ENCODE measurements around the gene DDAH2.

DNA sequence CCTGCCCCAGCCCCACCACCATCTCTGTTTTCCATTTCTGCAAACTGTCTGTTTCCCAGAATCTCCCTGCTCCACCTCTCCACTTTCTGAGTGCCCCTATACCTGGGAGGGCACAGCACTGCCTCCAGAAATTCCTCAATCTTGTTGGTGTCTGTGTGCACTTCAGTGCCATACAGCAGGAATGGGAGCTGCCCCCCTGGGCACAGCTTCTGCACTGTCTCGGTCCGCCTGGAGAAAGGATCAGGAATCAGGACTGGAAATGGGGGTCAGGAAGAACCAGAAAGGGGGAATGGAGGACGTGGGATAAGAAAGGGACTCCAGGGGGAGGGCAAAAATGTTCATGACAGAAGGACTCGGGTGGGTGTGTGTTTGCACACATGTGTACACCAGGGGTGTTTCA lies 4.6 kb upstream of the DDAH2 start:
- TF ChIP-seq, protein P1, sequence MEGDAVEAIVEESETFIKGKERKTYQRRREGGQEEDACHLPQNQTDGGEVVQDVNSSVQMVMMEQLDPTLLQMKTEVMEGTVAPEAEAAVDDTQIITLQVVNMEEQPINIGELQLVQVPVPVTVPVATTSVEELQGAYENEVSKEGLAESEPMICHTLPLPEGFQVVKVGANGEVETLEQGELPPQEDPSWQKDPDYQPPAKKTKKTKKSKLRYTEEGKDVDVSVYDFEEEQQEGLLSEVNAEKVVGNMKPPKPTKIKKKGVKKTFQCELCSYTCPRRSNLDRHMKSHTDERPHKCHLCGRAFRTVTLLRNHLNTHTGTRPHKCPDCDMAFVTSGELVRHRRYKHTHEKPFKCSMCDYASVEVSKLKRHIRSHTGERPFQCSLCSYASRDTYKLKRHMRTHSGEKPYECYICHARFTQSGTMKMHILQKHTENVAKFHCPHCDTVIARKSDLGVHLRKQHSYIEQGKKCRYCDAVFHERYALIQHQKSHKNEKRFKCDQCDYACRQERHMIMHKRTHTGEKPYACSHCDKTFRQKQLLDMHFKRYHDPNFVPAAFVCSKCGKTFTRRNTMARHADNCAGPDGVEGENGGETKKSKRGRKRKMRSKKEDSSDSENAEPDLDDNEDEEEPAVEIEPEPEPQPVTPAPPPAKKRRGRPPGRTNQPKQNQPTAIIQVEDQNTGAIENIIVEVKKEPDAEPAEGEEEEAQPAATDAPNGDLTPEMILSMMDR (IDR thresholded peaks at IDR 0.05; ENCODE audit: insufficient read depth, low read depth, low read length): no peak
- TF ChIP-seq EZH2 (IDR thresholded peaks at IDR 0.05; ENCODE audit: insufficient read depth, low read length): no peak
